Nephron progenitor cell (in vitro differentiated cells): ENCODE results near the gene C9orf57.
"Not testable (repeated sequence)": the region's sequence is repeated elsewhere in the genome, so short reads cannot be mapped to it uniquely, and the experiment has no call there.

Experiments used
- DNase-seq: peaks from one replicate; pipeline ENCODE4 v3.0.0; 2021
- H3K27ac Mint-ChIP-seq: 2 replicates; pipeline ENCODE4 v1.8.0; 2021; ENCODE audit warnings: mild to moderate bottlenecking, moderate library complexity, mixed read lengths
- H3K27me3 Mint-ChIP-seq: 2 replicates; pipeline ENCODE4 v1.8.0; 2021; ENCODE audit warnings: mild to moderate bottlenecking, low read depth, mixed read lengths; ENCODE audit not compliant: poor library complexity
- H3K36me3 Mint-ChIP-seq: 2 replicates; pipeline ENCODE4 v1.8.0; 2021; ENCODE audit warnings: low read depth, mixed read lengths
- H3K4me1 Mint-ChIP-seq: 2 replicates; pipeline ENCODE4 v1.8.0; 2021; ENCODE audit warnings: mixed read lengths
- H3K4me3 Mint-ChIP-seq: 2 replicates; pipeline ENCODE4 v1.8.0; 2021; ENCODE audit warnings: mild to moderate bottlenecking, moderate library complexity, mixed read lengths
- H3K9me3 Mint-ChIP-seq: 2 replicates; pipeline ENCODE4 v1.8.0; 2021; ENCODE audit warnings: mild to moderate bottlenecking, moderate library complexity, mixed read lengths
- TF ChIP-seq, protein P1 (sequence below): fragments of 200-600 bp; sonication (generic); IDR thresholded peaks from 2 replicates; pipeline ENCODE4 v1.5.0; 2021; ENCODE audit warnings: antibody characterized with exemption

C9orf57 gene, protein sequence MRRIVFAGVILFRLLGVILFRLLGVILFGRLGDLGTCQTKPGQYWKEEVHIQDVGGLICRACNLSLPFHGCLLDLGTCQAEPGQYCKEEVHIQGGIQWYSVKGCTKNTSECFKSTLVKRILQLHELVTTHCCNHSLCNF

DNA sequence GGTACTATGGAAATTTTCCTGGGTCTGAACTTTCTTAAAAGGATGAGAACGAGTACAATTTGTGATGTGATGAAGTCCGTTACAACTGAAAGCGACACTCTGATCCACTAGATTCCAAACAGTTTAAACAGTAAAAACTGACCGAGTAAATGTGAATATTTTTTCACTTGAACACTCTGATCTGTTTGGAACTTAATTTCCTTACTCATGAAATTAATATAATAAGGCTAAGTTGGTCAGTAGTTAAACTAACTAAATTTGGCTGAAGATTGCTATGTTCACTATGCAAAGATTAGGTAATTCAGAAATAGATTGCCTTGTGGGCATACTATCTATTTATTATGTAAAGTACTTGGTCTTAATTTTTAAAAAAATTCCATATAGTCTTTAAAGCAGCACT lies at the start of gene C9orf57:
TSS of gene C9orf57 (minus strand) at position 101 of the 400 bp plus-strand sequence. CDS start 1,282 bp downstream, outside the sequence.
- H3K4me1 Mint-ChIP-seq = no peaks in the 10 kb centered on the region
- TF ChIP-seq, protein P1, sequence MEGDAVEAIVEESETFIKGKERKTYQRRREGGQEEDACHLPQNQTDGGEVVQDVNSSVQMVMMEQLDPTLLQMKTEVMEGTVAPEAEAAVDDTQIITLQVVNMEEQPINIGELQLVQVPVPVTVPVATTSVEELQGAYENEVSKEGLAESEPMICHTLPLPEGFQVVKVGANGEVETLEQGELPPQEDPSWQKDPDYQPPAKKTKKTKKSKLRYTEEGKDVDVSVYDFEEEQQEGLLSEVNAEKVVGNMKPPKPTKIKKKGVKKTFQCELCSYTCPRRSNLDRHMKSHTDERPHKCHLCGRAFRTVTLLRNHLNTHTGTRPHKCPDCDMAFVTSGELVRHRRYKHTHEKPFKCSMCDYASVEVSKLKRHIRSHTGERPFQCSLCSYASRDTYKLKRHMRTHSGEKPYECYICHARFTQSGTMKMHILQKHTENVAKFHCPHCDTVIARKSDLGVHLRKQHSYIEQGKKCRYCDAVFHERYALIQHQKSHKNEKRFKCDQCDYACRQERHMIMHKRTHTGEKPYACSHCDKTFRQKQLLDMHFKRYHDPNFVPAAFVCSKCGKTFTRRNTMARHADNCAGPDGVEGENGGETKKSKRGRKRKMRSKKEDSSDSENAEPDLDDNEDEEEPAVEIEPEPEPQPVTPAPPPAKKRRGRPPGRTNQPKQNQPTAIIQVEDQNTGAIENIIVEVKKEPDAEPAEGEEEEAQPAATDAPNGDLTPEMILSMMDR = no peak
- no peaks in the 10 kb centered on the region for H3K27me3 Mint-ChIP-seq
- DNase-seq = no peak
- no peak within 1 kb of the TSS for H3K27ac Mint-ChIP-seq
- H3K36me3 Mint-ChIP-seq = no peaks in the 10 kb centered on the region
- no peak within 1 kb of the TSS for H3K4me3 Mint-ChIP-seq
- no peaks in the 10 kb centered on the region for H3K9me3 Mint-ChIP-seq

DNA sequence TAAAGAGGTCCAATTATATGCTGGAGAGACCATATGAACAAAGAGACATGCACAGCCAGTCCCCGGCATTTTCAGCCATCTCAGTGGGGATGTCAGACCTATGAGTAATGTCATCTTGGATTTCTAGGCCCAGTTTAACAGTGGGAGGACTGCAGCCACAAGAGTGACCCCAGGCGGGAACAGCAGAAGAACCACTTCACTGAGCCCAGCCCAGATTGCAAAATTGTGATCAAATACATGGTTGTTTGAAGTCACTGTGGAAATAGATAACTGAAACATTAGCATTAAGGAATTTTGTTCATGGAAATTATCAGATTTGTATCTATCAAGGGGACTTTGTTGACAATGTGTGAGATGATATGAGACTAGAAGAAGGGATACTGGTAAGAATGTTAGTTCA lies 42.1 kb upstream of the C9orf57 start:
- Mint-ChIP-seq H3K4me3 (no peak overlapping the region), H3K27ac (no peak overlapping the region), H3K36me3 (peaks cover 4% of the 10 kb centered on the region), H3K4me1 (no peaks in the 10 kb centered on the region), H3K9me3 (peaks cover 21% of the 10 kb centered on the region), H3K27me3 (no peaks in the 10 kb centered on the region)
- TF ChIP-seq, protein P1 = no peak
- no peak for DNase-seq

DNA sequence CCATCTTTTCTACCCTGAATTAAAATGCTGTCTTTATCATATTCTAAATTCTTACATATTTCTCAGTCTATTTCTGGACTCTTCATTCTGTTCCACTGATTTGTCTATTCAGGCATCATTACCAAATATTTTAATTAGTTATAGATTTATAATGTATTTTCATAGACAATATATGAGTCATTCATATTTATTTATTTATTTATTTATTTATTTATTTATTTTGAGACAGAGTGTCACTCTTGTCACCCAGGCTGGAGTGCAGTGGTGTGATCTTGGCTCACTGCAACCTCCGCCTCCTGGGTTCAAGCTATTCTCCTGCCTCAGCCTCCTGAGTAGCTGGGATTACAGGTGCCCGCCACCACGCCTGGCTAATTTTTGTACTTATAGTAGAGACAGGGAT lies 35.1 kb upstream of the C9orf57 start:
- DNase-seq, H3K27ac Mint-ChIP-seq, H3K4me3 Mint-ChIP-seq, H3K36me3 Mint-ChIP-seq, H3K4me1 Mint-ChIP-seq, H3K27me3 Mint-ChIP-seq: not testable (repeated sequence)
- peaks cover 33% of the 10 kb centered on the region for H3K9me3 Mint-ChIP-seq

DNA sequence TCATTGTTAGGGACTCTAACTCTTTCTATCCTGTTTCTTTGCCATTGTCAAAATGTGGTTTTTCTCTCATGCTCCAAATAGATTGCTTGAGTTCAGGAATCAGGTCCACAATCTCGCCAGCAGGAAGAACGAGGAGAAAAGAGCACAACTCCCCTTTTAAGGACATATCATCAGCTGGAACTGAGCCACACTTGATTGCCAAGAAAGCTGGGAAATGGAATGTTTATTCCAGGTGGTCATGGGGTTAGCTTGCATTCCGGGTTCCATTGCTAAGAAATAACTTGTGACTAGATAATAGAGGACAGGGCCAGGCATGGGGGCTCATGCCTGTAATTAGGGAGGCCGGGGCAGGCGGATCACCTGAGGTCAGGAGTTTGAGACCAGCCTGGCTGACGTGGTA lies 32.4 kb upstream of the C9orf57 start:
- TF ChIP-seq, protein P1 = no peak
- H3K27me3 Mint-ChIP-seq = no peaks in the 10 kb centered on the region

DNA sequence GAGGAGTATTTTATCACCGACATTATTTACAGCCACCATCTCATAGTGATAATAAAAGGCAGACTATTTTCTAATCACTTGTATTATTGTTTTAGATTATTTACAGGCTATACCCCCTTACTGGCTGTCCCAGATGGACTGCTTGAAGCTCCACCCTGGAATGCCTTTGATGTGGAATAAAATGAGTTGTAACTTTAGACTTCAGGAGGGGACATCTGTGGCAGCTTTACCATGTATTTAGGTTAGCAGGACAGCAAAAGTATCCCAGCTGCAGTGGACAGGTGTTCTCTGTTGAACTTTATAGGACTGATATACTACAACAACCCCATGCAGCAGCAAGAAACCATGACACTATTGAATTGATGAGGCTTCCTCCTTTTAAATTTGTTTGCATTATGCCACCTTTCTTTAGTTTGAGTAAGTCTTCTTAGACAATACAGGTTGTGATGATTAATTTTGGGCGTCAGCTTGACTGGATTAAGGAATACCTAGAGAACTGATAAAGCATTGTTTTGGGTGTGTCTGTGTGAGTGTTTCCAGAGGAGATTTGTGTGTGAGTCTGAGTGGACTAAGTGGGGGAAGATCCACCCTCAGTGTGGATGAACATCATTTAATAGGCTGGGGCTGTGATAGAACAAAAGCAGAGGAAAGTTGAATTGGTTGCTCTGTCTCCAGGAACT lies 29.2 kb upstream of the C9orf57 start:
- Mint-ChIP-seq H3K36me3 (no peaks in the 10 kb centered on the region), H3K9me3 (no peaks in the 10 kb centered on the region), H3K27me3 (peaks cover 3% of the 10 kb centered on the region), H3K27ac (no peak overlapping the region), H3K4me3 (no peak overlapping the region), H3K4me1 (peaks cover 5% of the 10 kb centered on the region)
- TF ChIP-seq, protein P1 = no peak
- DNase-seq = no peak

More for the DNA sequence above, 32.4 kb upstream of the C9orf57 start:
- DNase-seq = no peak
- Mint-ChIP-seq H3K9me3 (peaks cover 21% of the 10 kb centered on the region), H3K4me3 (no peak overlapping the region), H3K36me3 (no peaks in the 10 kb centered on the region), H3K4me1 (peaks cover 5% of the 10 kb centered on the region), H3K27ac (no peak overlapping the region)

DNA sequence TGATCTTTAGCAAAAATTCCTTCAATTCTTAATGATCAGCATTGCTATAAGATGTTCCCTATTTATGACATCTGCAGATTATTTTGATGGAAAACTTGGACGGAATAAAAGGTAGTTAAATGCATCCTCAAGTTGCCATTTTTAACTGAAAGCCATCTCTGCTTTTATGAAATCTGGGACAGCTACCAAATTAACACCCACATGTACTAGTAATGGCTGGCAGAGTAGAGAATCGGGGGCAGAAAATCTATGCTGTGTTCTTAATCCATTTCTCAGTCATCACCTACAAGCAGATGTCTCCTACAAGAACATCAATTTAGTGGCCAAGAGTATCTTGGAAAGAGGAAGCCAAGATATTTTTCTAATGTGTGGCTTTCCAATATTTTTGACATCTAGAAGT lies 22.1 kb upstream of the C9orf57 start:
- Mint-ChIP-seq H3K9me3 (peaks cover 4% of the 10 kb centered on the region), H3K27me3 (peaks cover 3% of the 10 kb centered on the region), H3K4me1 (no peaks in the 10 kb centered on the region), H3K27ac (no peak overlapping the region), H3K36me3 (no peaks in the 10 kb centered on the region), H3K4me3 (no peak overlapping the region)
- TF ChIP-seq, protein P1 = no peak
- DNase-seq = no peak

DNA sequence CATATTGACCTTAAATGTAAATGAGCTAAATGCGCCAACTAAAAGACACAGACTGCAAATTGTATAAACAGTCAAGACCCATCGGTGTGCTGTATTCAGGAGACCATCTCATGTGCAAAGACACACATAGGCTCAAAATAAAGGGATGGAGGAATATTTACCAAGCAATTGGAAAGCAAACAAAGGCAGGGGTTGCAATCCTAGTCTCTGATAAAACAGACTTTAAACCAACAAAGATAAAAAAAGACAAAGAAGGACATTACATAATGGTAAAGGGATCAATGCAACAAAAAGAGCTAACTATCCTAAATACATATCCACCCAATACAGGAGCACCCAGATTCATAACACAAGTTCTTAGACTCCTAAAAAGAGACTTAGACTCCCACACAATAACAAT lies 14.3 kb upstream of the C9orf57 start:
- H3K4me1 Mint-ChIP-seq = not testable (repeated sequence)
- peaks cover 12% of the 10 kb centered on the region for H3K27me3 Mint-ChIP-seq

More for the DNA sequence above, 14.3 kb upstream of the C9orf57 start:
- not testable (repeated sequence) for H3K27ac Mint-ChIP-seq, H3K36me3 Mint-ChIP-seq, DNase-seq, H3K4me3 Mint-ChIP-seq
- peaks cover 53% of the 10 kb centered on the region for H3K9me3 Mint-ChIP-seq
